HepG2 (cell line): ENCODE measurements around the gene TM4SF18. TPM values are rescaled to one million over a fixed set of nuclear protein-coding genes. Genes with fewer than 3 reads are reported as not detected.

Experiments used
- CREB1 ChIP-seq, 2 experiments: fragments of 450-650 bp in 1 of 2; IDR thresholded peaks; 2 replicates each; pipeline ENCODE4 v1.6.1; 2016 to 2017; ENCODE audit warnings: control low read depth in 1 of 2, mild to moderate bottlenecking in 1 of 2, missing compliant biosample characterization in 1 of 2, missing genetic modification characterization in 1 of 2
- FOSL2 ChIP-seq: sonication (generic); formaldehyde crosslinking; IDR thresholded peaks from 2 replicates; pipeline ENCODE4 v1.4.0; 2020; ENCODE audit warnings: missing genetic modification reagents
- ISL2 ChIP-seq: sonication (generic); formaldehyde crosslinking; IDR thresholded peaks from 2 replicates; pipeline ENCODE4 v1.5.0; 2020; ENCODE audit warnings: missing genetic modification reagents
- KAT2B ChIP-seq: fragments of 150-350 bp; IDR thresholded peaks from 2 replicates; pipeline ENCODE4 v1.6.1; 2014; ENCODE audit warnings: low read depth, low read length, borderline replicate concordance
- MAFF ChIP-seq: IDR thresholded peaks from 2 replicates; pipeline ENCODE4 v1.6.1; 2011; ENCODE audit warnings: low read depth, low read length, improper control_type of control experiment
- NCOA2 ChIP-seq: sonication (generic); formaldehyde crosslinking; IDR thresholded peaks from 2 replicates; pipeline ENCODE4 v1.8.0; 2022; ENCODE audit warnings: inconsistent platforms
- REPIN1 ChIP-seq: sonication (generic); formaldehyde crosslinking; IDR thresholded peaks from 2 replicates; pipeline ENCODE4 v1.8.0; 2022; ENCODE audit warnings: missing genetic modification reagents, low read depth, mild to moderate bottlenecking, borderline replicate concordance
- RFX1 ChIP-seq: fragments of 450-650 bp; IDR thresholded peaks from 2 replicates; pipeline ENCODE4 v1.6.1; 2017
- SIX1 ChIP-seq: sonication (generic); formaldehyde crosslinking; IDR thresholded peaks from 2 replicates; pipeline ENCODE4 v1.4.0; 2020; ENCODE audit warnings: missing genetic modification reagents, borderline replicate concordance
- STAG1 ChIP-seq: sonication (generic); formaldehyde crosslinking; IDR thresholded peaks from 2 replicates; pipeline ENCODE4 v1.4.0; 2020; ENCODE audit warnings: missing genetic modification reagents
- TOPORS ChIP-seq: sonication (generic); formaldehyde crosslinking; IDR thresholded peaks from 2 replicates; pipeline ENCODE4 v1.8.0; 2023; ENCODE audit warnings: mild to moderate bottlenecking, missing genetic modification reagents
- ZC3H13 ChIP-seq: sonication (generic); formaldehyde crosslinking; IDR thresholded peaks from 2 replicates; pipeline ENCODE4 v1.8.1; 2023; ENCODE audit warnings: mild to moderate bottlenecking, missing genetic modification reagents, moderate library complexity
- ZNF101 ChIP-seq: sonication (generic); formaldehyde crosslinking; IDR thresholded peaks from 2 replicates; pipeline ENCODE4 v1.4.0; 2020; ENCODE audit warnings: mild to moderate bottlenecking, low read depth, missing genetic modification reagents, borderline replicate concordance
- ZNF17 ChIP-seq: sonication (generic); formaldehyde crosslinking; IDR thresholded peaks from 2 replicates; pipeline ENCODE4 v1.5.0; 2020; ENCODE audit warnings: mild to moderate bottlenecking, missing genetic modification reagents
- ZNF180 ChIP-seq: sonication (generic); formaldehyde crosslinking; IDR thresholded peaks from 2 replicates; pipeline ENCODE4 v1.4.0; 2020; ENCODE audit warnings: low read depth, missing genetic modification reagents, borderline replicate concordance
- ZNF441 ChIP-seq: sonication (generic); formaldehyde crosslinking; IDR thresholded peaks from 2 replicates; pipeline ENCODE4 v1.7.0; 2021; ENCODE audit warnings: missing genetic modification reagents, borderline replicate concordance
- ZNF775 ChIP-seq: sonication (generic); formaldehyde crosslinking; IDR thresholded peaks from 2 replicates; pipeline ENCODE4 v1.4.0; 2020; ENCODE audit warnings: missing genetic modification reagents, mild to moderate bottlenecking, moderate library complexity, borderline replicate concordance
- ZNF782 ChIP-seq: sonication (generic); formaldehyde crosslinking; IDR thresholded peaks from 2 replicates; pipeline ENCODE4 v1.4.0; 2020; ENCODE audit warnings: missing genetic modification reagents, mild to moderate bottlenecking, borderline replicate concordance
- polyA plus RNA-seq, 8 experiments: library from polyadenylated mRNA; depleted of rRNA in 3 of 8; stranded (reverse) in 7 of 8; unstranded in 1 of 8; fragments of >200 nt; fragmentation: Illumina TruSeq in 4 of 8; extraction: Trizol in 4 of 8; gene quantifications; 2 replicates each; pipeline versions ENCODE4 v1.2.1 to v1.2.3, GENCODE V29; 2011 to 2016; ENCODE audit warnings: low read depth in 4 of 8, missing spikeins in 1 of 8, mixed read lengths in 1 of 8; ENCODE audit not compliant: insufficient read depth in 1 of 8
- total RNA-seq, 5 experiments: library from RNA; depleted of rRNA; stranded (reverse); fragments of >200 nt; fragmentation: Illumina TruSeq; extraction: Trizol; gene quantifications; 2 replicates each; pipeline ENCODE4 v1.2.3, GENCODE V29; 2016; ENCODE audit warnings: low read depth in 1 of 5
- TF ChIP-seq, protein P1 (sequence below): sonication (generic); formaldehyde crosslinking; IDR thresholded peaks from 2 replicates; pipeline ENCODE4 v1.4.0; 2020; ENCODE audit warnings: missing genetic modification reagents
- TF ChIP-seq, protein P2 (sequence below): sonication (generic); formaldehyde crosslinking; IDR thresholded peaks from 2 replicates; pipeline ENCODE4 v1.4.0; 2020; ENCODE audit warnings: mild to moderate bottlenecking, missing genetic modification reagents, borderline replicate concordance

TM4SF18 gene
- total and polyA plus RNA-seq, 2 of the 13 experiments (the other 11 are each of a cell fraction or from before 2014, with no cell fraction given): 0.15 TPM; not detected in 1

DNA sequence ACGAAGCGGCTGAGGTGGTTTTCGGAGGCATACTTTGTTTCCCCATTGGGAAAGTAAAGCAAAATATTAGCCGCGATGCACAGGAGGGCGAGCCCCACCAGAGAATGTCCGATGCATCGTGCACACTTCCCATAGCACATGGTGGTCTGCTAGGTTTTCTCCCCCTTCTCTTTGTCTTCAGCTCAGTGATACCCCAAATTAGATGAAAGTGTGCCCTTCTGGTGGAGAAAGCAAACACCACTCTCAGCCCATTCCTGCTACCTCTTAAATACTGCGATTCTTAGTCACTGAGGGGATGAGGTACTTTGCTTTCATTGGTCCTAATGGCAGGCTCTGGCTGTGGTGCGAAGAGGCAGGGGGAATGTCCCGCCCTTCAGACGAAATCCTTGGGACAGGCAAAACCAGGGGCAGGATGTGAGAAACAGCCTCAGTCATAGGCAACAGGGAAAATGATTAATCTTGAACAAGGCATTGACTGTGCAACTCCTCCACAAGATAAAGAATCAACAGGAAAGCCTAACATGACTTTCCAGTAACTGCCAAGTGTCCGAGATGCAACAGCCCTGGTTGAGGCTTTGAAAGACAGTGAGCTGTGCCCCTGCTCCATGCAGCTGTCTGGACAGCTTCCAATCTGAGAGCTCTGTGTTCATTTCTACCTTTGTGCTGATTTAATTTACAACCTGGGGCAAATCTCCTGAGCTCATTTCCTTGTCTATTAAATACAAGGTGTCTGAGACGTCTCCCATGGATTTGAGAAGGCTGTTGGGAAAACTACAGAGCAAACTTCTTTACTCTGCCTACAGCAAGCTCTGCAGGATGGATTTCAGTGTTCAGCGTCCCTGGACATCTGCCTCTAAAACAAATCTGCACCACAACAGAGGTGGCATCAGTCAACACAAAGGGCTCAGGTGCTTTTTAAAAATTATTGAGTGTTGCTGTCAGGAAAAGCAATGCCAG, 44.2 kb upstream of the TM4SF18 start, which contains the start of gene TM4SF1 (continued):
- TF ChIP-seq, protein P1, sequence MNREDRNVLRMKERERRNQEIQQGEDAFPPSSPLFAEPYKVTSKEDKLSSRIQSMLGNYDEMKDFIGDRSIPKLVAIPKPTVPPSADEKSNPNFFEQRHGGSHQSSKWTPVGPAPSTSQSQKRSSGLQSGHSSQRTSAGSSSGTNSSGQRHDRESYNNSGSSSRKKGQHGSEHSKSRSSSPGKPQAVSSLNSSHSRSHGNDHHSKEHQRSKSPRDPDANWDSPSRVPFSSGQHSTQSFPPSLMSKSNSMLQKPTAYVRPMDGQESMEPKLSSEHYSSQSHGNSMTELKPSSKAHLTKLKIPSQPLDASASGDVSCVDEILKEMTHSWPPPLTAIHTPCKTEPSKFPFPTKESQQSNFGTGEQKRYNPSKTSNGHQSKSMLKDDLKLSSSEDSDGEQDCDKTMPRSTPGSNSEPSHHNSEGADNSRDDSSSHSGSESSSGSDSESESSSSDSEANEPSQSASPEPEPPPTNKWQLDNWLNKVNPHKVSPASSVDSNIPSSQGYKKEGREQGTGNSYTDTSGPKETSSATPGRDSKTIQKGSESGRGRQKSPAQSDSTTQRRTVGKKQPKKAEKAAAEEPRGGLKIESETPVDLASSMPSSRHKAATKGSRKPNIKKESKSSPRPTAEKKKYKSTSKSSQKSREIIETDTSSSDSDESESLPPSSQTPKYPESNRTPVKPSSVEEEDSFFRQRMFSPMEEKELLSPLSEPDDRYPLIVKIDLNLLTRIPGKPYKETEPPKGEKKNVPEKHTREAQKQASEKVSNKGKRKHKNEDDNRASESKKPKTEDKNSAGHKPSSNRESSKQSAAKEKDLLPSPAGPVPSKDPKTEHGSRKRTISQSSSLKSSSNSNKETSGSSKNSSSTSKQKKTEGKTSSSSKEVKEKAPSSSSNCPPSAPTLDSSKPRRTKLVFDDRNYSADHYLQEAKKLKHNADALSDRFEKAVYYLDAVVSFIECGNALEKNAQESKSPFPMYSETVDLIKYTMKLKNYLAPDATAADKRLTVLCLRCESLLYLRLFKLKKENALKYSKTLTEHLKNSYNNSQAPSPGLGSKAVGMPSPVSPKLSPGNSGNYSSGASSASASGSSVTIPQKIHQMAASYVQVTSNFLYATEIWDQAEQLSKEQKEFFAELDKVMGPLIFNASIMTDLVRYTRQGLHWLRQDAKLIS: peak; percentile 99
- peak; percentile 23; the same call in 1 of the 2 replicates for TF ChIP-seq STAG1 (CRISPR knock-in tag)
- peak; percentile 84 for TF ChIP-seq ISL2
- TF ChIP-seq ZNF180 (CRISPR knock-in tag): no peak
- no peak for TF ChIP-seq MAFF
- TF ChIP-seq REPIN1: peak; percentile 76; the same call in 1 of the 2 replicates
- no peak for TF ChIP-seq RFX1
- TF ChIP-seq ZC3H13 (CRISPR knock-in tag): peak; percentile 61
- TF ChIP-seq ZNF782 (CRISPR knock-in tag): peak; percentile 23; the same call in 1 of the 2 replicates
- no peak for TF ChIP-seq KAT2B
- TF ChIP-seq NCOA2 (CRISPR knock-in tag): peak; percentile 84
- TF ChIP-seq TOPORS (CRISPR knock-in tag): no peak
- TF ChIP-seq ZNF101 (CRISPR knock-in tag): no peak
- TF ChIP-seq SIX1 (CRISPR knock-in tag): peak; percentile 12; the same call in 1 of the 2 replicates
- no peak for TF ChIP-seq CREB1 (IDR thresholded peaks at IDR 0.05)
- peak; percentile 32; the same call in 1 of the 2 replicates for TF ChIP-seq CREB1 (CRISPR knock-in tag; IDR thresholded peaks at IDR 0.05)
- TF ChIP-seq ZNF17 (CRISPR knock-in tag): no peak
- TF ChIP-seq, protein P2, sequence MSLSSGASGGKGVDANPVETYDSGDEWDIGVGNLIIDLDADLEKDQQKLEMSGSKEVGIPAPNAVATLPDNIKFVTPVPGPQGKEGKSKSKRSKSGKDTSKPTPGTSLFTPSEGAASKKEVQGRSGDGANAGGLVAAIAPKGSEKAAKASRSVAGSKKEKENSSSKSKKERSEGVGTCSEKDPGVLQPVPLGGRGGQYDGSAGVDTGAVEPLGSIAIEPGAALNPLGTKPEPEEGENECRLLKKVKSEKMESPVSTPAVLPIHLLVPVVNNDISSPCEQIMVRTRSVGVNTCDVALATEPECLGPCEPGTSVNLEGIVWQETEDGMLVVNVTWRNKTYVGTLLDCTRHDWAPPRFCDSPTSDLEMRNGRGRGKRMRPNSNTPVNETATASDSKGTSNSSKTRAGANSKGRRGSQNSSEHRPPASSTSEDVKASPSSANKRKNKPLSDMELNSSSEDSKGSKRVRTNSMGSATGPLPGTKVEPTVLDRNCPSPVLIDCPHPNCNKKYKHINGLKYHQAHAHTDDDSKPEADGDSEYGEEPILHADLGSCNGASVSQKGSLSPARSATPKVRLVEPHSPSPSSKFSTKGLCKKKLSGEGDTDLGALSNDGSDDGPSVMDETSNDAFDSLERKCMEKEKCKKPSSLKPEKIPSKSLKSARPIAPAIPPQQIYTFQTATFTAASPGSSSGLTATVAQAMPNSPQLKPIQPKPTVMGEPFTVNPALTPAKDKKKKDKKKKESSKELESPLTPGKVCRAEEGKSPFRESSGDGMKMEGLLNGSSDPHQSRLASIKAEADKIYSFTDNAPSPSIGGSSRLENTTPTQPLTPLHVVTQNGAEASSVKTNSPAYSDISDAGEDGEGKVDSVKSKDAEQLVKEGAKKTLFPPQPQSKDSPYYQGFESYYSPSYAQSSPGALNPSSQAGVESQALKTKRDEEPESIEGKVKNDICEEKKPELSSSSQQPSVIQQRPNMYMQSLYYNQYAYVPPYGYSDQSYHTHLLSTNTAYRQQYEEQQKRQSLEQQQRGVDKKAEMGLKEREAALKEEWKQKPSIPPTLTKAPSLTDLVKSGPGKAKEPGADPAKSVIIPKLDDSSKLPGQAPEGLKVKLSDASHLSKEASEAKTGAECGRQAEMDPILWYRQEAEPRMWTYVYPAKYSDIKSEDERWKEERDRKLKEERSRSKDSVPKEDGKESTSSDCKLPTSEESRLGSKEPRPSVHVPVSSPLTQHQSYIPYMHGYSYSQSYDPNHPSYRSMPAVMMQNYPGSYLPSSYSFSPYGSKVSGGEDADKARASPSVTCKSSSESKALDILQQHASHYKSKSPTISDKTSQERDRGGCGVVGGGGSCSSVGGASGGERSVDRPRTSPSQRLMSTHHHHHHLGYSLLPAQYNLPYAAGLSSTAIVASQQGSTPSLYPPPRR: peak; percentile 77; the same call in 1 of the 2 replicates
- TF ChIP-seq FOSL2: peak; percentile 83
- TF ChIP-seq ZNF775 (CRISPR knock-in tag): no peak
- TF ChIP-seq ZNF441 (CRISPR knock-in tag): peak; percentile 52; the same call in 1 of the 2 replicates
